ENCODE measurements around the gene IL17C.
"Not testable (repeated sequence)": the region's sequence is repeated elsewhere in the genome, so short reads cannot be mapped to it uniquely, and the experiment has no call there.

IL17C gene

DNA sequence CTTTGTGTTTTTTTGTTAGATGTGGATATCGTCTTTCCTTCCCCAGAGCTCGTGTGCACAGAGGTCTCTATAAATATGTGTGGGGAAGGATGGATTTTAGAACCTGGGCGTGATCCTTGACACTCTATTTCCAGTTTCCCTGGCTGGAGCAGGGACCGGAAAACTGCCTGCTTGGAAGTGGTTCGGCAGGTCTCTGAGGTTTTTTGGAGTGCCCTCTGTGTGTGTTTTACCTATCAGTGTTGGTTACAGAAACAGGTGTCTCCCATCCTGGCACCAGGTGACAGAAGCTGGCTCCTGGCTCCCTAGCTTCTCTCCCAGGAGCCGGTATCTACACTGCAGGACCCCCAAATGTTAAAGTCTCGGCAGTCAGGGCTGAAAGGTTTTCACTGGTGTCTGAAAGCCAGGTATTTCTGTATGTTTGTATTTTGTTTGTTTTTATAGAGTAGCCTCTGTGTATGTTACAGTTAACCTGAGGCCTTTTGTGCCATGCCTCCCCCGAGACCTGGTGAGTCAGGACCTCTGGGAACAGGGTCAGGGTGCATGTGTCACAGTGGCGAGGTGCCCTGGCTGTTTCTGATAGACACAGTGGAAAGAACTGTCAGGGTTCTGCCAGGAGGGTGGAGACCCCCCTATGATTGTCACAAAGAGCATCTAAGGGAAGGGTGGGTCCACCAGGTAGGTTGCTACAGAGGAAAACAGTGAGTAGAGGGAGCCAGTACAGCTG lies 36.9 kb upstream of the IL17C start:
- no peak overlapping the region for H3K4me3 Mint-ChIP-seq
- no peak for ATAC-seq
- H3K4me1 Mint-ChIP-seq: peaks cover 23% of the 10 kb centered on the region
- peaks cover 48% of the 10 kb centered on the region for H3K36me3 Mint-ChIP-seq
- no peak overlapping the region for H3K27ac Mint-ChIP-seq
- H3K9me3 Mint-ChIP-seq: no peaks in the 10 kb centered on the region
- H3K27me3 Mint-ChIP-seq: no peaks in the 10 kb centered on the region

DNA sequence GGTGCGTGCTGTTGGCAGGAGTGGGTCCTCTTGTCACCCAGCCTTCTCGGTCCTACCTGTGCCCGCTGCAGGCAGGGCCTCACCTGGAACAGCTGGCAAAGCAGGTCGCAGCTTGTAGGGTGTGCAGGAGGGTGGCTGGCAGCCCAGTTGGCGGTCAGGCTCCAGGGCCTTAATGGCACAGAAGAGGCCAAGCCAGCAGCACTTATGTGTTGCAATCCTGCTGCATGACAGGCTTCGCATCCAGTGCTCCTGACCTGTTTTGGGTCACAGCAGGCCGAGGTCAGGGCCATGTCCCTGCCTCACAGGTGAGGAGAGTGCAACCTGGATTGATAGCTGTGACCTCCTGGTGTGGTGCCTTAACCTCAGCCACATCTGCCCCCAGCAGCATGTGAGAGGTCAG lies 36.3 kb upstream of the IL17C start:
- peaks cover 54% of the 10 kb centered on the region for H3K36me3 Mint-ChIP-seq
- no peak for ATAC-seq

DNA sequence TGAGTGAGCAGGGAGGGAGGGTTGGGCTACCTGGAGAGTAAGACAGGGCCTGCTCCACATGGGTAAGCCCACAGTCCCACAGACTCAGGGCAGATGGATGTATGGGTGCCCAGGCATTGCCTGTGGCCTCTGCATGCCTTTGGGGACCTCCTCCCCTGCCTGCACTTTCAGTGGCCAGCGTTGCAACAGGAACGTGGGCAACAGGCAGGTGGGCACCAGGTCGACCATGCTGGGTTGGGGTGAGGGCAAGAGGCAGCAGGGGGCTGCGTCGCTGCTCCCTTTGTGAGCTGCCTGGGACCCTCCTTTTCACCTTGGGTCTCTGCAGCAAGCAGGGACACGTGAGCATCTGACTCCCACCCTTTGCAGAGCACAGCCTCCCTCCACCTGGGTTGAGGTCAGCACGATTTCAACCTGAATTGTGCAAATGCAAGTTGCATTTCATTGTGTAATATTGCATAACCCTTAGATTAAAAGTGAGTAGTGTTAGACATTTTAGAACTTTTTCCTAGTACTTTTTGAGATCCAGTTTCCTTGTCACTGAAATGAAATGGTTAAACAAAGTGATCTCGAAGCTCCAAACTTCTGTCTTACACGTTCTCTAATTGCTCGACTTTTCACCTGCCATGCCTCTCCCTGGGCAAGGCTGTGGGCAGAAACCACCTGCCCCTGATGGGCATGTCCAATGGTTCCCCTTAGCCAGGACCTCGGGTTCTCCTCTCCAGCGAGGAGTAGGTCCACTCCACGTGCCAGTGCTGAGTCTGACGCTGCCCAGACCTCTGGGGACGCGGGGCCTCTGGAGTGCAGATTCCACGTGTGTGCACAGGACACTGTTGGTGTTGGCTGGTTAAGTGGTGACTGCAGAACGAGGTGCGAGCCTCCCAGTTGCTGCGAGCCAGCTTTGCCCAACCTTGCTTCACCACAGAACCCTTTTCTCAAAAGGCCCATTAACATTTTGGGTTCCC lies 32.9 kb upstream of the IL17C start:
- H3K36me3 Mint-ChIP-seq: peaks cover 58% of the 10 kb centered on the region
- H3K4me3 Mint-ChIP-seq: no peak overlapping the region
- H3K9me3 Mint-ChIP-seq: no peaks in the 10 kb centered on the region
- peaks cover 28% of the 10 kb centered on the region for H3K4me1 Mint-ChIP-seq
- H3K27me3 Mint-ChIP-seq: no peaks in the 10 kb centered on the region
- no peak overlapping the region for H3K27ac Mint-ChIP-seq
- no peak for ATAC-seq

More for the DNA sequence above, 36.3 kb upstream of the IL17C start:
- Mint-ChIP-seq H3K27me3 (no peaks in the 10 kb centered on the region), H3K4me1 (peaks cover 28% of the 10 kb centered on the region), H3K27ac (no peak overlapping the region), H3K4me3 (no peak overlapping the region), H3K9me3 (no peaks in the 10 kb centered on the region)

DNA sequence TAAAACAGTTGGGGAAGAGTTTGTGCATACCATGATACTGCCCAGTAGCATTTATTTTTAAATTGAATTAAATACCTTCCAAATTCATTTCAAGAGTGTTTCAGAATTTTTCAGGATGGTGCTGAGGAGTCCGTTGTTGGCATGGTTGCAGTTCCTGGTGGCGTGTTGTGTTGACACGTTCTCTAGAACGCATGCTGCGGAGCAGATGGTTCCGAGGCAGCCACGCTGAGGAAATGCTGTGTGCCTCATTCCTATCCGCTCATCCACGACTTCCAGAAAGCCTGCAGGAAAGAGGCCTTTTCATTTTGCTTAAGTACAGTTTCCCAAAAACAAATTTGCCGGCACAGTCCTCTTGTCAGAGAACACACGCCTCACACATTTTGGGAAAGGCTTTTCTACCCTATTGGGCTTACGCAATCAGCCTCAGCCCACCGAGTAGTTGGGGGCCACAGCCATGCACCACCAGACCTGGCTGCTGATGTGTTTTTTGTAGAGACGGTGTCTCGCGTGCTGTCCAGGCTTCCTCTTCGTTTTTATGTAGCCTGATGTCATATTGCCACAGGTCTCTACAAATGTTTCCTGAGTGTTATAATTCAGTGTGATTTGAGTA lies 32.1 kb upstream of the IL17C start:
- Mint-ChIP-seq H3K4me1 (peaks cover 28% of the 10 kb centered on the region), H3K9me3 (no peaks in the 10 kb centered on the region), H3K27me3 (no peaks in the 10 kb centered on the region), H3K36me3 (peaks cover 58% of the 10 kb centered on the region), H3K4me3 (no peak overlapping the region), H3K27ac (no peak overlapping the region)
- no peak for ATAC-seq

DNA sequence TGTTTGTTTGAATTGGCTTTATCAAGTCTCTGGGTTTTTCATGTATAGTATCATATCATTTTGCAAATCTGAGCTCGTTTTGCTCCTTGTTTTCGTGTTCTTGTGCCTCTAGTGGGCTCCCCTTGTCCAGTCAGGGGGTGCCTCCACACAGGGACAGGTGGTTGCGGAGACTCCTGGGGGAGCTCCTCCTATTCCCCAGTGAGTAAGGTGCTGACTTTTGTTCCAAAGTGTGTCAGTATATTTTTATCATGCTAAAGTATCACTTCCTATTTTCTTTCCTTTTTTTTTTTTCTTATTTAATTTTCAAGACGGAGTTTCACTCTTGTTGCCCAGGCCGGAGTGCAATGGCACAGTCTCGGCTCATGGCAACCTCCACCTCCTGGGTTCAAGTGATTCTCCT lies 30.3 kb upstream of the IL17C start:
- Mint-ChIP-seq H3K4me3 (no peak overlapping the region), H3K4me1 (peaks cover 24% of the 10 kb centered on the region), H3K27me3 (no peaks in the 10 kb centered on the region), H3K36me3 (peaks cover 52% of the 10 kb centered on the region), H3K27ac (no peak overlapping the region), H3K9me3 (no peaks in the 10 kb centered on the region)
- peak; percentile 56 for ATAC-seq

DNA sequence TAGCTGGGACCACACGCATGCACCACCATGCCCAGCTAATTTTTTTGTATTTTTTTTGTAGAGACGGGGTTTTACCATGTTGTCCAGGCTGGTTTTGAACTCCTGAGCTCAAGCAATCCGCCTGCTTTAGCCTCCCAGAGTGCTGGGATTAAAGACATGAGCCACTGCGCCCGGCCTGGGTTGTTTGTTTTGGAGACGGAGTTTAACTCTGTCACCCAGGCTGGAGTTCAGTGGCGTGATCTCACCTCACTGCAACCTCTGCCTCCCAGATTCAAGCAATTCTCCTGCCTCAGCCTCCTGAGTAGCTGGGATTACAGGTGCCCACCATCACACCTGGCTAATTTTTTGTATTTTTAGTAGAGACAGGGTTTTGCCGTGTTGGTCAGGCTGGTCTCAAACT lies 28.9 kb upstream of the IL17C start:
- H3K9me3 Mint-ChIP-seq, H3K4me3 Mint-ChIP-seq, ATAC-seq, H3K27me3 Mint-ChIP-seq, H3K27ac Mint-ChIP-seq: not testable (repeated sequence)
- Mint-ChIP-seq H3K4me1 (peaks cover 27% of the 10 kb centered on the region), H3K36me3 (peaks cover 59% of the 10 kb centered on the region)

DNA sequence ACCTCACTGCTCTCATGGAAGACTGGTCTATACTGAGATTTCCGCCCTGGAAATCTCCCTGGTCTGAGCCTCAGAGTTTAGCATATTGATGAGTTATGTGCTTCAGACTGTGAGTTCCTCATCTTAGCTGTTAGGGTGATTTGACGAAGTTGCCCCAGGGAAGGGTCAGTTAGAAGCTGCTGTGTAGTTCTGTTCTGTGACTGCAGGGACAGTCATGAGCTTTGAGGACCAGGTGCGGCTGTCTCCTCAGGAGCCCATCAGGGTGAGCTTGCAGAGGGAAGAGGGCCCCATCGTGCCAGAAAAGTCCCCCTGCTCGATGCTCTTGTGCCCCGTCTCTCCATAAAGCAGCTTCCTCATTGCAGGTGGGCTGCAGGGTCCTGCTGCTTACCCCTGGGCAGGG lies 28.3 kb upstream of the IL17C start:
- Mint-ChIP-seq H3K9me3 (no peaks in the 10 kb centered on the region), H3K36me3 (peaks cover 64% of the 10 kb centered on the region), H3K4me3 (no peak overlapping the region), H3K27ac (no peak overlapping the region), H3K4me1 (peaks cover 30% of the 10 kb centered on the region), H3K27me3 (no peaks in the 10 kb centered on the region)
- no peak for ATAC-seq

DNA sequence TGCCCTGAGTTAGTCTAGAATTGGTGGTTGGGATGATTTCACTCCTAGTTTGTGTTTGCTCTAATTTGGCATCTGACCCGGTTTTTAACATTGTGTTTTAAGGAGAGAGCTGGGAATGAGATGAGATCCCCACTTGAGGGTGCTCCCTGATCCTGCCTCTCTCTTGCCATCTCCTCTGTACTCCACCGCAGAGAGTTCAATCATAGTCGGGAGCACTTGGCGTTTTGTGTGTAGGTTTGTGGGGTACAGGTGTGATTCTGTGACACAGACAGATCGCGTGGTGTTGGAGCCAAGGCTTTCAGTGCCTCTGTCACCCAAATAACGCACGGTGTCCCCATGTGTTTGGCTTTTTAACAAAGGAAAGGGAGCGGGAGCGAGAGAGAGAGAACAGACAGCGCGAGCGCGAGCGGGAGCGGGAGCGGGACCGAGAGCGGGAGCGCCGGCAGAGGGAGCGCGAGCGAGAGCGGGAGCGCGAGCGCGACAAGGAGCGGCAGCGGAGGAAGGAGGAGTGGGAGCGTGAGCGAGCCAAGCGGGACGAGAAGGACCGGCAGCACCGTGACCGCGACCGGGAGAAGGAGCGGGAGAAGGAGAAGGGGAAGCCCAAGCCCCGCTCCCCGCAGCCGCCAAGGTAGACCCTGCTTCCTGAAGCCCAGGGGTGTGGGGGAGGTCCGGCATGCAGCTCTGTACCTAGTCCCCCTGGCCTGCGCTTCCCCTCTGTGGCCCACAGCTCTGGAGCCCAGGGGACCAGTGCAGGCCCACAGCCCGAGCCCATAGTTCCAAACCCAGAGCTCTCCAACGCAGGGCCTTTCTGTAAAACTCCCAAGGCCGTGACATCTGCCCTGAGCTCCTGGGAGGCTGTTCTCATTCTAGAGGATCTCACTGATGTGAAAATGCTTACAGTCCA lies 27.2 kb upstream of the IL17C start:
- H3K36me3 Mint-ChIP-seq: peaks cover 64% of the 10 kb centered on the region
- H3K4me1 Mint-ChIP-seq: peaks cover 34% of the 10 kb centered on the region
- no peak overlapping the region for H3K27ac Mint-ChIP-seq
- no peaks in the 10 kb centered on the region for H3K9me3 Mint-ChIP-seq
- no peak overlapping the region for H3K4me3 Mint-ChIP-seq
- H3K27me3 Mint-ChIP-seq: no peaks in the 10 kb centered on the region
- ATAC-seq: no peak

DNA sequence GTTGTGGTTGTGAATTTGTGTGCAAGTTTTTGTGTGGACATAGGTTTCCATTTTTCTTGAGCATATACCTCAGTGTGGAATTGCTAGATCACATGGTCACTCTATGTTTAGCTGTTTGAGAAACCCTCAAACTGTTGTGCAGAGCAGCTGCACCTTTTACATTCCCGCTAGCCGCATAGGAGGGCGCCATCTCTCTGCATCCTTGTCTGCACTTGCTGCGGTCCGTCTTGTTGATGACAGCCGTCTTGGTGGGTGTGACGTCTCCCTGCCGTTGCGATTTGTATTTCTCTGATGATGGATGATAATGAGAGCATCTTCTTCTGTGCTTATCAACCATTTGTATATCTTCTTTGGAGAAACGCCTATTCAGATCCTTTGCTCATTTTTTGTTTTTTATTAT lies 25.1 kb upstream of the IL17C start:
- peaks cover 50% of the 10 kb centered on the region for H3K36me3 Mint-ChIP-seq
- ATAC-seq: no peak
- no peak overlapping the region for H3K27ac Mint-ChIP-seq
- H3K9me3 Mint-ChIP-seq: no peaks in the 10 kb centered on the region
- H3K4me3 Mint-ChIP-seq: no peak overlapping the region
- peaks cover 23% of the 10 kb centered on the region for H3K4me1 Mint-ChIP-seq
- H3K27me3 Mint-ChIP-seq: no peaks in the 10 kb centered on the region

DNA sequence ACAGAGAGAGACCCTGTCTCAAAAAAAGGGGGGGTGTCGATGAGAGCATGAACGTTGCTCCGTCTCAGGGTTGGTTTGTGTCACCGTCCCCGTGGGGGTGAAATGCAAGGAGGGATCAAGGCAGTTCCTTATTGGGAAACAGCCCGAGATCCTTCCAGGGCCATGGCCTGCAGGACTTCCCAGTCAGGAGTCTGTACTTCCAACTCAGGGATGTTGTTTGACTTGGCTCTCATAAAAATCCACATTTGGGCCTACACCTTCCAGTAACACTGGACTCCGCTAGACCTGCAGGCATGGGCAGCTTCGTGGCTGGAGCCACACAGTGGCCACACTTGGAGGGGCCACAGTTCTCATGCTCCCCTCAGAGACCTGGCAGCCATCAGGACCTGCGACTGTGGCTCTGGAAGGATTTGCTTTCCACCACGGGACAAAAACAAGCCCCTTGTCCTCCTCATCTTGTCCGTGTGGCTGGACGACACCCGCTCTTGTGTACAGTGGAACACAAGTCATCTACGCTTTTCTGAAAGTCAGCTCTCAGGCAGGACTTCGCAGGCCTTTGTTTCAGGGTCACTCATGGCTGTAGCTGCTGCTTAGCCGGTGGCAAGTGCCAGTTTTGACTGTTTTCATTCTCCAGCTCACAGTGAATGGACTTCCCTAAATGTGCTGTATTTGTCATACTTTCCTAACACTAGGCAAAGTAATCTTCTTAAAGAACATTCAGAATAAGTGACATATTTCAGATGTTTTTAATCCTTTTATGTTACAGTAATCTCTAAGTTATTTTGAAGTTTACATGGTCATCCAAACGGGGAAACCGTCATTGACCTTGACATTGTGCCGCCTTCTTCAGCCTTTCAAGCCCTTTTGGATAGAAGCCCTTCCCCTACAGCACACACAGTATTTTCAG lies 24.2 kb upstream of the IL17C start:
- Mint-ChIP-seq H3K9me3 (no peaks in the 10 kb centered on the region), H3K4me1 (peaks cover 26% of the 10 kb centered on the region), H3K27ac (no peak overlapping the region), H3K27me3 (no peaks in the 10 kb centered on the region), H3K4me3 (no peak overlapping the region), H3K36me3 (peaks cover 56% of the 10 kb centered on the region)
- no peak for ATAC-seq

DNA sequence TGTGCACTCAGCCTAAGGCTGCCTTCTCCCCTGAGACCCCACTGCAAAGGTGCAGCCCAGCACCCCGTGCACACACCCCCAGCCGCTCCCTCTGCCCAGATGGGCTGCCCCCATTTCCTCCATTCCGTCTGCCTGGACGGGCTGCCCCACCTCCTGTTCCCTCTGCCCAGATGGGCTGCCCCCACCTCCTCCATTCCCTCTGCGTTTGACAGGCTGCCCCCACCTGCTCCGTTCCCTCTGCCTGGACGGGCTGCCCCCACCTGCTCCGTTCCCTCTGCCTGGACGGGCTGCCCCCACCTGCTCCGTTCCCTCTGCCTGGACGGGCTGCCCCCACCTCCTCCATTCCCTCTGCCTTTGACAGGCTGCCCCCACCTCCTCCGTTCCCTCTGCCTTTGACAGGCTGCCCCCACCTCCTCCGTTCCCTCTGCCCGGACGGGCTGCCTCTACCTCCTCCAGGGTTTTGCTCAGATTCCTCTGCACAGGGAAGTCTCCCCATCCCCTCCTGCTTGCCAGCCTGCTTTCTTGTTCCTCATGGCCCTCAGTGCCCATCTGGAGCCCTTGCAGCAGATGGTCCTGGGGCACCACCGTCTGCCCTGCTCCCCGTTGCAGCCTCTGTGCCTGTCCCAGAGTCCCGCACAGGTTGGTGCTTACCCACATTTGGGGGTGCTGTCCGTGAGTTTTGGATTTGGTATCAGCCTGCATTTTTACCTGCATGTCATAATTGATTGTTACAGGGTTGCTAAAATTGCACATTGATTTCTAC lies 23.4 kb upstream of the IL17C start:
- peaks cover 26% of the 10 kb centered on the region for H3K4me1 Mint-ChIP-seq
- H3K27me3 Mint-ChIP-seq: no peaks in the 10 kb centered on the region
- peaks cover 53% of the 10 kb centered on the region for H3K36me3 Mint-ChIP-seq
- H3K4me3 Mint-ChIP-seq: no peak overlapping the region
- H3K27ac Mint-ChIP-seq: peak overlapping the region; percentile 46
- no peaks in the 10 kb centered on the region for H3K9me3 Mint-ChIP-seq
- ATAC-seq: no peak

DNA sequence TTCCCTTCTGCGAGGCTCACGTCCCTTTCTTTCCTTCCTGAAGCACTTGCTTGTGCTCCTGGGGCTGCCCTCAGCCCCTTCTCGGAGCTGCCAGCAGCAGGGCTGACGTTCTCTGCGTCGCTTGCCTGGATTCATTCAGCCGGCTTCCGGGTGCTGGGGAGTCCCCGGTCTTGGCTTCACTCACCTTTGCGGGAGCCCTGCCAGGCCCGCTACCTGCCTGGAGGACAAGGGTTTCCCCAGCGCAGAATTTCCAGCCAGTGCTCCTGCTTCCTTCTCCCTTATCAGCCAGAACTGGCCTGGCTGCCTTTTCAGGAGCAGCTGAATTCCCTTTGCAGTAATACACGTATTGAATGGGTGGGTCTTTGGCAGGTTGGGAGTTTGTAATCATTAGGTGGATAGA lies 22.1 kb upstream of the IL17C start:
- Mint-ChIP-seq H3K4me3 (no peak overlapping the region), H3K27me3 (no peaks in the 10 kb centered on the region), H3K4me1 (peaks cover 26% of the 10 kb centered on the region), H3K9me3 (no peaks in the 10 kb centered on the region), H3K27ac (no peak overlapping the region), H3K36me3 (peaks cover 40% of the 10 kb centered on the region)
- no peak for ATAC-seq

DNA sequence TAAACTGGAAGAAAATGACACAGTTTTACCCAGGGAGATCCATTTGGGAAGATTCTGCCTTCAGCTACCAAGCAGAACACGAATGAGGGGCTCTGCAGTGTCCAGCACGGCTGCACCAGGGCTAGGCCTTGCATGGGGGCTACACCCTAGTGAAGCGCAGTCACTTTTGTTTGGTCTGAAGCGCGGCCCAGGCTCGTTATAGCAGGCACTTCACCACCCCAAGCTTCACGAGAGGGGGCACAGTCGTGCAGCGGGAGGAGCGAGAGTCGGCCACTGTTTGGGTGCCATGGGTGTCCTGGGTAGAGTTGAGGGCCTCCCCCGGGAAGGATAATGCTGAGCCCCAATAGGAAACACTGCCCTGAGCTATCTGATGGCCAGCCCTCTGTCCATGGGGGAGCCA lies 21.6 kb upstream of the IL17C start:
- Mint-ChIP-seq H3K9me3 (no peaks in the 10 kb centered on the region), H3K27me3 (no peaks in the 10 kb centered on the region), H3K27ac (no peak overlapping the region), H3K4me1 (peaks cover 26% of the 10 kb centered on the region), H3K4me3 (no peak overlapping the region), H3K36me3 (peaks cover 40% of the 10 kb centered on the region)
- ATAC-seq: no peak

Data from stimulated activated memory B cell treated with anti-CD40 and anti-IgM and Interleukin-4, amounts not matched to agents 10 μg/mL and 1 μg/mL and 100 μg/mL, for 72 hours (primary cell).